ENCODE measurements around the gene PHF1.
A peak's percentile ranks its signal among the peaks of the same experiment; 100 is the strongest.
"Not testable (repeated sequence)": the region's sequence is repeated elsewhere in the genome, so short reads cannot be mapped to it uniquely, and the experiment has no call there.

PHF1 gene

DNA sequence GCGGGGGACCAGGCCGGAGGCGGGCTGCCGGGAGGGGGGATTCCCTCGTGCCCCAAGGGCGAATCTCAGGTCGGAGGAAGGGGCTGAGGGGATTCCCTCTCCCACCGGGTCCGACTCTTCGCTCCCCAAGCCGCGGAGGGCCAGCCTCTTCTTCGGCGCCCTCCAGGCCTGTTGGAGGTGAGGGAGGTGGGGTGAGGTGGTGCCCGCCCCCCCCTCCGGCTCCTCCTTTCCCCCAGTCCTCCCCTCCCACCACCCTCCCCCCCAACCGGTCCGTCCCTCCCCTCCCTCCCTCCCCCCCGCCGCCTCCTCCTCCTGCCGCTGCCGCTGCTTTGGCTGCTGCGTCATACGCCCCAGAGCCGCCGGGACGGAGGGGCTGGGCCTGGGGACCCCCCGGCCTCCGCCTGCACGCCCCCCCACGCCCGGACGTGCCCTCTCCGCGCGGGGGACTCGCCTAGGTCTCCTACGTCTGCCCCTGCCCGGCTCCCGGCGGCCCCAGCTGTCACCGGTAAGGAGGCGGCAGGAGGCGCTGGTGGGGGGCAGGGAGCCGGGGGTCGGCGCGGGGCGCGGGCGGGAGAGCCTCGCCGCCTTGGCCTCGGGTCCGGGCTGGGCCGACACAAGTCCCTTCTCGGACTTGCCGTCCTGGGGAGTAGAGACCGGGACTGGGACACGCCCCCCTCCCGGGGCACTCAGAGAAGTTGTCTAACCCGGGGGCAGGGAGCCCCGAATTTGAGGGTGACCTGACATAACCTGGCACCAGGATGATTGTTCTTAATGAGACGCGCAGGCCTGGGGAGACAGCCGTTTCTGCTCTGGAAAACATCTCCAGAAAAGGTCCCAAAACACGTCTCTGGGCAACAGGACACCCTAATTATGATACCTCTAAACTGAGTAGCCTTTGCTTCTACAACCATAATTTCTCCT lies at the start of gene PHF1:
PHF1 (plus strand) TSS at position 304 of the 921 bp plus-strand sequence. CDS start 1,250 bp downstream, outside the sequence.
- peaks cover 47% of the 10 kb centered on the region for H3K36me3 ChIP-seq (ENCODE audit: insufficient read depth, low read length)
- H3K9ac ChIP-seq (ENCODE audit: insufficient read length), result peak within 1 kb of the TSS; percentile 83
- H3K9me3 ChIP-seq (ENCODE audit: low read depth, low read length), result no peaks in the 10 kb centered on the region
- TF ChIP-seq POLR2AphosphoS5 (IDR thresholded peaks at IDR 0.05; ENCODE audit: borderline replicate concordance, low read depth, low read length) (peak; percentile 52; the same call in 1 of the 2 replicates), FOXP2 (optimal IDR thresholded peaks at IDR 0.05; ENCODE audit: control extremely low read depth, extremely low read length, insufficient read depth) (no peak)
- peak within 1 kb of the TSS; percentile 91 for H3K27ac ChIP-seq
- no peak for DNase-seq (ENCODE audit: low read depth, low spot score)
- peak within 1 kb of the TSS; percentile 88 for H3K4me3 ChIP-seq

DNA sequence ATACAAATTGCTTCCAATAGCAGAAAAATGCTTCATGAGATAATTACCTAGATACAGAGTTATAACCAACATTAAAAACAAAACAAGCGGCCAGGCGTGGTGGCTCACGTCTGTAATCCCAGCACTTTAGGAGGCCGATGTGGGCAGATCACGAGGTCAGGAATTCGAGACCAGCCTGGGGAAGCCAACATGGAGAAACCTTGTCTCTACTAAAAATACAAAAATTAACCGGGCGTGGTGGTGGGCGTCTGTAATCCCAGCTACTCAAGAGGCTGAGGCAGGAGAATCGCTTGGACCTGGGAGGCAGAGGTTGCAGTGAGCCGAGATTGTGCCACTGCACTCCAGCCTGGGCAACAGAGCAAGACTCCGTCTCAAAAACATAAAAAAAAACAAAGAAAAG lies 47.3 kb upstream of the PHF1 start:
- not testable (repeated sequence) for H3K27ac ChIP-seq; H3K4me3 ChIP-seq; DNase-seq (ENCODE audit: low read depth, low spot score); H3K9ac ChIP-seq (ENCODE audit: insufficient read length); H3K36me3 ChIP-seq (ENCODE audit: insufficient read depth, low read length); H3K9me3 ChIP-seq (ENCODE audit: low read depth, low read length)

DNA sequence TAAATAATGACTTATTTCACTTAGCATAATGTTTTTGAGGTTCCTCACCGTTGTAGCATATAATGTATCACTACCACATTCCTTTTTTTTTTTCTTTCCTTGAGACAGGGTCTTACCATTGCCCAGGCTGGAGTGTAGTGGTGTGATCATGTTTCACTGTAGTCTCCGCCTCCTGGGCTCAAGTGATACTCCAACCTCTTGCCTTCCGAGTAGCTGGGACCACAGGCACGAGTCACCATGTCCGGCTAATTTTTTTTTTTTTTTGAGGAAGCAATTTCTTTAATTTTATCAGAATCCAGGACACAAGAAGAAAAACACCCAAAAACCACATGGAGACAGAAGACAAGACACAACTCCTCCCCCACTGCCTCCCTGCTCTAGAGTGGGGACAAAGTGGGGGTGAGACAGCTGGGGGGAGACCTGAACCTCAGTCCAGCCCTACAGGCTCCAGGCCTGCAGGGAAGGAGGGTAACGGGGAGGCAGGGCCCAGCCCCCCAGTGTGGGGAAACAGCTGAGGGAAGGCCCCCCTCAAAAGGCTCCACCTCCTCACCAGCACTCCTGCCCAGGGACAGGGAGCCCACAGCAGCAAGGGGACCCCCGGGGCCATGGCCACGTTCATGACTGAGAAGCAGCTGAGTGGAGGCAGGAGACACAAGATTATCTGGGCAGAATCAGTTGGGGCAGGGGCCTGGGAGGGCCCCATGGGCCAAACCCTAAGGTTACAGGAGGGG lies 46.2 kb upstream of the PHF1 start:
- H3K4me3 ChIP-seq, result 0 out of 2 replicates have a peak overlapping the region, but pooled peaks have one; percentile 8
- H3K9me3 ChIP-seq (ENCODE audit: low read depth, low read length); H3K27ac ChIP-seq; H3K9ac ChIP-seq (ENCODE audit: insufficient read length); DNase-seq (ENCODE audit: low read depth, low spot score); H3K36me3 ChIP-seq (ENCODE audit: insufficient read depth, low read length): not testable (repeated sequence)

DNA sequence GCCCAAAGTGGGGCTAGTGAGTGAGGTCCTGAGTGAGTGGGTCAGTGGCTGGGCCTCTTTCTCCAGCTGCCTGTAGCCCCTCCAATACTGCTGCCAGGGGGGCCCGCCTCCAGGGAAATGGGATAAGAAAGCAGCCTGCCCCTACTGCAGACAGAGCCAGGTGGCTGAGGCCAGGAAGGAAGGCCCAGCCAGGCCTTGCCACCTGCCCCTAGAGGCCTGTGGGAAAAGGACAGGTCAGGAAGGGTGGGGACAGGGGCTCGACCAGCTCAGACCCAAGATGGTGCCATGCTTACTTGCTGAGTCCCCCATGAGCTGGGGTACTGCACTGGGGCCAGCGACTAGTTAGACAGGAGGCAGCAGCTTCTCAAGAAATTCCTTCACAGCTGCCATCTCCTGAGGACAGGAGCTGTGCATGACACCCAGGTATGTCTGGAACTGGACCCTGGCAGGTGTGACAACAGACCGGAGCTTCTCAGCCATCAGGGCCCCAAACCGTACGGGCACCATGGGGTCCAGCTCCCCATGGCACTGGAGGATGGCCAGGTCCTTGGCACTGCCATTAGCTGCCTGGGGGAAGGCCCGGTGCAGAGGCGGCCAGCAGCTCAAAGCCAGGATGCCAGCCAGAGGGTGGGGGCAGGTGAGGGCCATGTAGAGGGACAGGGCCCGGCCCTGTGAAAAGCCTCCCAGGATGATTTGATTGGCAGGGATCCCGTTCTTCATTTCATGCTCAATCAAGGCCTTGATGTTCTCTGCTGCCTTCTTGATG lies 45.4 kb upstream of the PHF1 start:
- not testable (repeated sequence) for H3K36me3 ChIP-seq (ENCODE audit: insufficient read depth, low read length); DNase-seq (ENCODE audit: low read depth, low spot score); H3K27ac ChIP-seq; H3K9ac ChIP-seq (ENCODE audit: insufficient read length); H3K9me3 ChIP-seq (ENCODE audit: low read depth, low read length); H3K4me3 ChIP-seq

GRCh38 chr6:33367009-33367714 lies 43.7 kb upstream of the PHF1 start:
- Histone ChIP-seq H3K9ac (ENCODE audit: insufficient read length) (no peak overlapping the region), H3K27ac (no peak overlapping the region), H3K9me3 (ENCODE audit: low read depth, low read length) (no peaks in the 10 kb centered on the region), H3K4me3 (no peak overlapping the region), H3K36me3 (ENCODE audit: insufficient read depth, low read length) (no peaks in the 10 kb centered on the region)
- DNase-seq (ENCODE audit: low read depth, low spot score), result no peak
- TF ChIP-seq POLR2AphosphoS5 (IDR thresholded peaks at IDR 0.05; ENCODE audit: borderline replicate concordance, low read depth, low read length), result no peak
- TF ChIP-seq EZH2 (IDR thresholded peaks at IDR 0.05), result no peak
- no peak for TF ChIP-seq FOXP2 (optimal IDR thresholded peaks at IDR 0.05; ENCODE audit: control extremely low read depth, extremely low read length, insufficient read depth)

DNA sequence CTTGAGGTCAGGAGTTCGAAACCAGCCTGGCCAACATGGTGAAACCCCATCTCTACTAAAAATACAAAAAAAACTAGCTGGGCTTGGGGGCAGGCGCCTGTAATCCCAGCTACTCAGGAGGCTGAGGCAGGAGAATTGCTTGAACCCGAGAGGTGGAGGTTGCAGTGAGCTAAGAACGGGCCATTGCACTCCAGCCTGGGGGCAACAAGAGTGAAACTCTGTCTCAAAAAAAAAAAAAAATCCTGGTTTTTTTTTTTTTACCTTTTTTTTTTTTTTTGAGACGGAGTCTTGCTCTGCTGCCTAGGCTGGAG lies 43.1 kb upstream of the PHF1 start:
- not testable (repeated sequence) for H3K27ac ChIP-seq; DNase-seq (ENCODE audit: low read depth, low spot score); H3K9me3 ChIP-seq (ENCODE audit: low read depth, low read length); H3K4me3 ChIP-seq; H3K36me3 ChIP-seq (ENCODE audit: insufficient read depth, low read length); H3K9ac ChIP-seq (ENCODE audit: insufficient read length)

GRCh38 chr6:33371901-33372300 lies 38.9 kb upstream of the PHF1 start:
- H3K27ac ChIP-seq; H3K9ac ChIP-seq (ENCODE audit: insufficient read length); H3K36me3 ChIP-seq (ENCODE audit: insufficient read depth, low read length); DNase-seq (ENCODE audit: low read depth, low spot score); H3K9me3 ChIP-seq (ENCODE audit: low read depth, low read length); H3K4me3 ChIP-seq: not testable (repeated sequence)

- no peak for DNase-seq (ENCODE audit: low read depth, low spot score)
- Histone ChIP-seq H3K4me3 (no peak overlapping the region), H3K9ac (ENCODE audit: insufficient read length) (no peak overlapping the region), H3K27ac (no peak overlapping the region), H3K36me3 (ENCODE audit: insufficient read depth, low read length) (no peaks in the 10 kb centered on the region), H3K9me3 (ENCODE audit: low read depth, low read length) (no peaks in the 10 kb centered on the region)
- TF ChIP-seq EZH2 (IDR thresholded peaks at IDR 0.05) (no peak), POLR2AphosphoS5 (IDR thresholded peaks at IDR 0.05; ENCODE audit: borderline replicate concordance, low read depth, low read length) (no peak), FOXP2 (optimal IDR thresholded peaks at IDR 0.05; ENCODE audit: control extremely low read depth, extremely low read length, insufficient read depth) (no peak)
Measured at GRCh38 chr6:33372526-33373123, 38.2 kb upstream of the PHF1 start.
